ENCODE measurements around the gene CDC42EP2.

Gene CDC42EP2

GRCh38 chr11:65362320-65362931 is 47.8 kb downstream of the CDC42EP2 start:
- no peak for DNase-seq

DNA sequence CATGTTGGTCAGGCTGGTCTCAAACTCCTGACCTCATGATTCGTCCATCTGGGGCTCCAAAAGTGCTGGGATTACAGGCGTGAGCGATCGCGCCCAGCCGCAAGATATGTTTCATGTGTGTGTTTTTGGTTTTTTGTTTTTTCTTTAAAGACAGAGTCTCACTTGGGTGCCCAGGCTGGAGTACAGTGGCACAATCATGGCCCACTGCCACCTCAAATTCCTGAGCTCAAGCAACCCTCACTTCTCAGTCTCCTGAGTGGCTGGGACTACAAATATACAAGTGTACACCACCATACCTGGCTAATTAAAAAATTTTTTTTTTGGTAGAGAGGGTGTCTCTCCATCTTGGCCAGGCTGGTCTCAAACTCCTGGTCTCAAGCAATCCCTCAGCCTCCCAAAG is 48.3 kb downstream of the CDC42EP2 start:
- no peak for DNase-seq

- no peak for DNase-seq
Observed at GRCh38 chr11:65363770-65364169, 49.1 kb downstream of the CDC42EP2 start.

DNA sequence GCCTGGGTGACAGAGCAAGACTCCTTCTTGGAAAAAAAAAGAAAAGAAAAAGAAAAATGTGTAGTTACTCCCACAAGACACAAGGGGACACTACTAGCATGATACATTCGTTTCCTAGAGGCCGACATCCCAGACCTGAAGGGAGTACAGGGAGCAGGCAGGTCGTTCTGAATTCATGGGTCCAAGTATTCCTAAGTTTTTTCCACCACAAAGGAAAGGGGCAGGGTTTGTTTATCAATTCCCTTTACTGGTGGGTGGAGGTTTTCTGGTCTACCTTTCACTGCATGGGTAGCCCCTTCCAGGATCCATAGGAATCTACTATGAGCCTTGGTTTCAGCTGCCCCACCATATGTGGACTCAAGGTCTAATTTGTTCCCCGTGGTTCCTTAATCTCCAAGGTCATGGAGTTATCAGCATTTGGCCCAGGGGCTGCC is 51.7 kb downstream of the CDC42EP2 start:
- peak in 1 of 2 donors; percentile 31 for DNase-seq

- DNase-seq: no peak
Observed at GRCh38 chr11:65370659-65371049, 56.0 kb downstream of the CDC42EP2 start.
